Measurements from ENCODE around the gene FAM78B.

Gene FAM78B

GRCh38 chr1:166064951-166065350 is 101.8 kb downstream of the FAM78B start:
- no peak for DNase-seq (ENCODE audit: low spot score)

GRCh38 chr1:166064313-166064926 is 102.4 kb downstream of the FAM78B start:
- DNase-seq (ENCODE audit: low spot score) = no peak

GRCh38 chr1:166063701-166064100 is 103.1 kb downstream of the FAM78B start:
- no peak for DNase-seq (ENCODE audit: low spot score)

DNA sequence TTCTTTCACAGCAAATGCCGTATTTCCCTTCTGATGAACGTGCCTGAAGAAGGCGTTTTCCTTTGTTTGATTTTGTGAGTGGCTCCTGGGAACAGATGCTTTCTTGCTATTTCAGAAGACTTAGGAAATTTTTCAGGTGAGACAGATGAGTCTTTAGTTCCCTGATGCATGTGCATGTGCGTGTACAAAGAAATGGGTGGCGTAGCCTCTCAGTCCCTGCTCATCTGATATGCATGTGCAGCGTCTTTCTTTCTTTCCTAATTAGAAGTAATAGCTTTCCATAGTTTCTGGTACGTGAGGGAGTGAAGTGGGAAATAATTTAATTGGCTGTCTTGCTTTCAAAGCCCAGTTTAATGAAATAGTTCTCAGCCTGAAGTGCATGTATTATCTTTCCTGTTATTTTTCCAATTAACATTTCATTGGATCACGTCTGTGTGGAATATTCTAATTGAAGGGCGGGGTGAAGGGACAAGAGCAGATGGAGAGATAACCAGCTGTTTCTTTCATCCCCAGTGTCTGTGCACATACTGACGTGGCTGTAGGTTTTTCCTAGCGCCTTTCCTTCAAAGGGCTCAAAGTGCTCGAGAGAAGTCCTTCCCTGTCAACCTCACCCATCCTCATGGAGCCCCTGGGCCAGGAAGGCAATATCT is 104.3 kb downstream of the FAM78B start:
- no peak for DNase-seq (ENCODE audit: low spot score)

DNA sequence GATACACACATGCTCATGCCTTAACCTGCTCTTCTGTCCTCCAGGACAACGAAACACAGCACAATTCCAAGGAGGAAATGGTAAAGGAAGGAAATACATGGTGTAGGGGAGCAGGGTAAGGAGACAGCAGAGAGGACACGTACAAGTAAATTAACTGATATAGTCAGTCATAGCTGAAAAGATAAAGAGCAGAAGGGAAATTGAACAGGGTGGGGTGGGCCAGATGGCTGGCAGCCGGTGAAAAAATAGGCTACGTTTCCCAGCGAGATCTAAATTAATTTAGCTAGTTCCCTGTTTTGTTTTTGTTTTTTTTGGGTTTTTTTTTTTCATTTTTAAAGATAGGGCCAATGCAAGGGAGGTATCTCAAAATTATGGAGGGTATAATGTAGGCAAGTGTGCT is 109.2 kb downstream of the FAM78B start:
- no peak for DNase-seq (ENCODE audit: low spot score)

GRCh38 chr1:166053395-166053794 is 113.4 kb downstream of the FAM78B start:
- no peak for DNase-seq (ENCODE audit: low spot score)

- no peak for DNase-seq (ENCODE audit: low spot score)
These were observed 126.4 kb downstream of the FAM78B start for GRCh38 chr1:166040202-166040997.

- DNase-seq (ENCODE audit: low spot score) = no peak
These were observed 127.2 kb downstream of the FAM78B start for GRCh38 chr1:166039436-166040201.

DNA sequence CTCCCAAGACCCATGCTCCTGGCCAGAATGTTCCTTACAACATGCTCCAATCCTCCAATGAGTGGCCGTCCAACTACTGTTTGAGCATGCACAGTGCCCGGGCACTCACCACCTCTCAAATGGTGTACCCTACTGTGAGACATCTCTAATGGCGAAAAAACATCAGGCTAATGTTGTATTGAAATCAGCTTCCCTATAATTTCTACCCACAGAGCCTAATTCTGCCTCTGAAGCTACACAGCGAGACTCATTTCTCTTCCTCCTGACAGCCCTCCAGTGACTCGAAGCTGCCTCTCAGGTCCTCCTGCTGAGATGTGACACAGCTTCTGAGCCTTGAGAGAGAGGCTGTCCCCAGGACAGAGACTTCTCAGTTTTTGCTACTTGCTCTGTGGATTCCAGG is 130.7 kb downstream of the FAM78B start:
- no peak for DNase-seq (ENCODE audit: low spot score)

DNA sequence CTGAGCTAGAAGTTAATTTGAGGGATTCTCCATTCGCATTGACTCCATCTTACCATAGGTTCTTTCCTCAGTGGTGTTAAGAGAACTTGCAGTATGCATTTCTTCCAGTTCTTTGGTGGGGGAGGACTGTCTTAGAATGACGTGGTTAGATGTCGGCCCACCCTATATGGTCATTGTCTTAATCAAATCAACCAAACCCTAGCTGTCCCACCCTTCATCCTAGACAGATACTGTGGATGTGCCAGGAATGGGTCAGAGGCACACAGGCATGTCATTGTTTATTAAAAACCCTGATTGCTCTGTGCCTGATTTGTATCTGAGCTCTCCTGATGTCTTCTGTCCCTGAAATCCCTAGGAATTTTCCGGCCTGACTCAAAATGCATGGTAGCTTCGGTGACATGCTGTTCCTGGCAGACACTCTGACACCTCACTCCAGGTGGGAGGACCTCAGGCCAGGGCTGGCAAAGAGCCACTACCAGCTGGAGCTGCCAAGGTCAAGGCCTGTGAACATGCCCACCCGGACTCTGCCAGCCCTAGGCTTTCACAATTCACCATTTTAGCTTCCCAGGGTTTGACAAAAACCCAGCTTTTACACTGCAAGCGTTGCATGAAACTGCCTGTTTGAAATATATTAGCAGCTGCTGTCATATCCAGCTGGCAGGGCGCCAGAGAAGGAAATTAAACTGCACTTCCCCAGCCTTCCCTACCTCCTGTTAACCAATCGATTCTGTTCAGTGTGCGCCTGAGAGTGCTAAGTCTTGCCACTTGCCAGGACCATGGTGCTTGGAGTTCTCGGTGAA is 134.0 kb downstream of the FAM78B start:
- no peak for DNase-seq (ENCODE audit: low spot score)

DNA sequence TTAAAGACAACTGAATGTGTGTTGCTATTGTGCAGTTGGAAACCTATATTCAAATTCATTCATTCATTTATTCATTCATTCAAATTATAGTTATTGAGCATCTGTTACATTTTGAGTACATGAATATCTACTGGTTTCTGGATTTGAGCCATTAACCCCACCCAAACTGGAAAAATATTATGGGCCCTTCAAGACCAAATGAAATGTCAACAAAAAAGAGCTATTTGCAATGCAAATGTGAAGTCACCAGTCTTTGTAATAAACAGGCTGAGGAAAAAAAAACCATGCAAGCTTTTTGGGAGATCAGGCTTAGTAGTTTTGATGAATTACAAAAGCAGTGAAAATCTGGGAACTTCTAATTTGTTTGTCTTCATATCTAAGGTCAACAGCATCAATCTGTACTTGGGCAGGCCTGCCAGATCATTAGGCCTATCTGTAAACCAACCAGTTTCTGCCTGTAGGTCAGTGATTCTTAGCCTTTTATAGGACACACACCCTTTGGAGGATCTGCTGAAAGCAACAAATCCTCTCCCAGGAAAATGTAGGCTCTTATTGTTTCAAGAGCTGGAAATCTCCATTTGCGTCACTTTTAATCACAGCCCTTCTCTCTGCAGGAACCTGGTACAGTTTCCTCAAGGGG is 134.7 kb downstream of the FAM78B start:
- no peak for DNase-seq (ENCODE audit: low spot score)

GRCh38 chr1:166029196-166029945 is 137.4 kb downstream of the FAM78B start:
- no peak for DNase-seq (ENCODE audit: low spot score)

DNA sequence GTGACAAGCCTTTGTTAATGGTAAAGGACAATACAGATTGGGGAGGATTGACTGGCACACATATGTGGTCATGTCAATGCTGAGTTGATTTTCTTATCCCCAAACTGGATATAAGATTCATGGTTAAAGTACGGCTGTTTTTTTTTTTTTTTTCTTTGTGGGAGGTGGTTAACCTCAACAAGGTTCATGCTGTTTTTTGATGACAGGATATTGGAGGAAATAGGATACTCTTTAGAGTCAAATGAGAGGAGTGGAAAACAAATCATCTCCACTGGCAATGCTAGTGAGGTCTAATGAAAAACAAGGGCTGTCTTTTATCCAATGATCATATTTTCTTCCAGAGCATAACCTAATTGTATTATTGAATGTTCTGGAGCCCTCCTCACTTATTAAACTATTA is 140.2 kb downstream of the FAM78B start:
- no peak for DNase-seq (ENCODE audit: low spot score)

GRCh38 chr1:166026143-166026542 is 140.7 kb downstream of the FAM78B start:
- no peak for DNase-seq (ENCODE audit: low spot score)

GRCh38 chr1:166020210-166020609 is 146.6 kb downstream of the FAM78B start:
- DNase-seq (ENCODE audit: low spot score) = no peak

All from globus pallidus (tissue), 1 donor.